HG03342 (cell line): ENCODE data around the gene SIRPG.
"Not testable (repeated sequence)": the region's sequence is repeated elsewhere in the genome, so short reads cannot be mapped to it uniquely, and the experiment has no call there.

Experiments used
- ATAC-seq: cut with Tn5 transposase; IDR thresholded peaks from one replicate; pipeline ENCODE4 v1.9.1; 2021; ENCODE audit warnings: mild to moderate bottlenecking, moderate library complexity; ENCODE audit not compliant: unreplicated experiment

Gene SIRPG

GRCh38 chr20:1608678-1609347 lies 48.8 kb downstream of the SIRPG start:
- ATAC-seq, result not testable (repeated sequence)

- ATAC-seq, result no peak
These were observed 56.8 kb downstream of the SIRPG start for GRCh38 chr20:1600736-1601135.

- no peak for ATAC-seq
These were observed 62.2 kb downstream of the SIRPG start for GRCh38 chr20:1595333-1595732.

GRCh38 chr20:1588533-1589460 lies 68.8 kb downstream of the SIRPG start:
- ATAC-seq, result no peak

GRCh38 chr20:1587781-1588532 lies 69.6 kb downstream of the SIRPG start:
- ATAC-seq, result no peak

- ATAC-seq, result no peak
These were observed 78.1 kb downstream of the SIRPG start for GRCh38 chr20:1579488-1579887.
